ENCODE data around the gene WDFY4. TPM values are rescaled to one million over a fixed set of nuclear protein-coding genes. Genes with fewer than 3 reads are reported as not detected.

WDFY4 gene
- total RNA-seq, 1 experiment from 2014 or later: 0.22 TPM

DNA sequence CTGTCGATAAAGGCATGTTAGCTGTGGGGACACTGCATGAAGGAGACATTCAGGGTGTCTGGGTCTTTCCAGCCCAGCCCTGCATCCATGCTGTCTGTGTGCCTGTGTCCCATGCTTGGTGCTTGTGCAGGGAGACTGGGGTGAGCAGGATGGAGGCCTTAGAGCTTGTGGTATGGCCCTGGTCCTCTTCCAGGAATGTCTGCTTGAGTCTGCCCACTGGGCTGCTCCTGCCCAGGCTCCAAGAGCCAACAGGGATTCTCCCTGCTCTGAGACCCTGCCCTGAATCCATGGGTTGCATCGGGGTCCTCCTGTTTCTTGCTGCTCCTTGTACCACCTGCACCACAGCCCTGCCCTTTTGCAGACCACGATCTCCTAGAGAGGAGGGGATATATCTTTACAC lies 48.4 kb upstream of the WDFY4 start:
- ATAC-seq: no peak
- H3K9ac ChIP-seq (ENCODE audit: low read length): no peak overlapping the region
- H3K27ac ChIP-seq (ENCODE audit: low read depth, low read length): no peak overlapping the region
- no peak overlapping the region for H3K4me2 ChIP-seq (ENCODE audit: low read length)
- no peak for DNase-seq (ENCODE audit: low read depth, low spot score)
- ChIA-PET CTCF (interaction anchor here (1.5 kb wide), 1 partner anchor 19 kb away, joined by 5 read pairs; no protein-coding TSS in a partner anchor), POLR2A (no interaction called here), RAD21 (ENCODE audit: low non-redundant PET in 1 of 2, low total read pairs in 2 of 2, uncharacterized antibody in 2 of 2, unreplicated experiment in 2 of 2) (no interaction called here)
- H3K4me1 ChIP-seq (ENCODE audit: control insufficient read depth in 1 of 2, insufficient read depth in 2 of 2, low read length in 2 of 2): no peaks in the 10 kb centered on the region
- no TSS peak for BruUV-seq (replicated peaks)
- H3K9me2 ChIP-seq (ENCODE audit: insufficient read depth): no peaks in the 10 kb centered on the region
- H3K9me3 ChIP-seq (ENCODE audit: control insufficient read depth in 1 of 2, insufficient read depth in 1 of 2, low read depth in 1 of 2, low read length in 2 of 2): 0 out of 4 replicates have a peak, but pooled peaks cover 0 to 6% of the 10 kb centered on the region in 2 experiments
- no peaks in the 10 kb centered on the region for H3K79me2 ChIP-seq (ENCODE audit: insufficient read depth, low read length)
- H2AFZ ChIP-seq (ENCODE audit: low read depth, low read length, poor library complexity, severe bottlenecking): no peak overlapping the region
- no peaks in the 10 kb centered on the region for H3K27me3 ChIP-seq (ENCODE audit: insufficient read depth, low read length)
- H3K36me3 ChIP-seq (ENCODE audit: control insufficient read depth in 1 of 2, insufficient read depth in 2 of 2, low read length in 2 of 2): no peaks in the 10 kb centered on the region
- intact Hi-C loops (cut with micrococcal nuclease): no loop called here
- no peak overlapping the region for H3K4me3 ChIP-seq (replicated peaks in 1 of 2; ENCODE audit: low read depth in 1 of 2, low read length in 2 of 2)
- TF ChIP-seq, protein P1, sequence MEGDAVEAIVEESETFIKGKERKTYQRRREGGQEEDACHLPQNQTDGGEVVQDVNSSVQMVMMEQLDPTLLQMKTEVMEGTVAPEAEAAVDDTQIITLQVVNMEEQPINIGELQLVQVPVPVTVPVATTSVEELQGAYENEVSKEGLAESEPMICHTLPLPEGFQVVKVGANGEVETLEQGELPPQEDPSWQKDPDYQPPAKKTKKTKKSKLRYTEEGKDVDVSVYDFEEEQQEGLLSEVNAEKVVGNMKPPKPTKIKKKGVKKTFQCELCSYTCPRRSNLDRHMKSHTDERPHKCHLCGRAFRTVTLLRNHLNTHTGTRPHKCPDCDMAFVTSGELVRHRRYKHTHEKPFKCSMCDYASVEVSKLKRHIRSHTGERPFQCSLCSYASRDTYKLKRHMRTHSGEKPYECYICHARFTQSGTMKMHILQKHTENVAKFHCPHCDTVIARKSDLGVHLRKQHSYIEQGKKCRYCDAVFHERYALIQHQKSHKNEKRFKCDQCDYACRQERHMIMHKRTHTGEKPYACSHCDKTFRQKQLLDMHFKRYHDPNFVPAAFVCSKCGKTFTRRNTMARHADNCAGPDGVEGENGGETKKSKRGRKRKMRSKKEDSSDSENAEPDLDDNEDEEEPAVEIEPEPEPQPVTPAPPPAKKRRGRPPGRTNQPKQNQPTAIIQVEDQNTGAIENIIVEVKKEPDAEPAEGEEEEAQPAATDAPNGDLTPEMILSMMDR (IDR thresholded peaks at IDR 0.05 in 2 of 3, conservative IDR thresholded peaks at IDR 0.05 in 1 of 3; ENCODE audit: borderline replicate concordance in 1 of 3, insufficient read depth in 1 of 3, low read depth in 2 of 3, low read length in 2 of 3): no peak
- TF ChIP-seq SP1 (IDR thresholded peaks at IDR 0.05; ENCODE audit: low read depth): no peak
- TF ChIP-seq EZH2 (IDR thresholded peaks at IDR 0.05): no peak
- TF ChIP-seq YY1 (IDR thresholded peaks at IDR 0.05; ENCODE audit: extremely low read depth, insufficient replicate concordance, low read depth, low read length): no peak
- TF ChIP-seq JUND (IDR thresholded peaks at IDR 0.05): no peak
- TF ChIP-seq TCF7L2 (IDR thresholded peaks at IDR 0.05; ENCODE audit: borderline replicate concordance, extremely low read depth, insufficient read depth, insufficient read length): no peak
- TF ChIP-seq RAD21 (IDR thresholded peaks at IDR 0.05; ENCODE audit: low read depth): no peak
- TF ChIP-seq, protein P2, sequence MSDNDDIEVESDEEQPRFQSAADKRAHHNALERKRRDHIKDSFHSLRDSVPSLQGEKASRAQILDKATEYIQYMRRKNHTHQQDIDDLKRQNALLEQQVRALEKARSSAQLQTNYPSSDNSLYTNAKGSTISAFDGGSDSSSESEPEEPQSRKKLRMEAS (IDR thresholded peaks at IDR 0.05): no peak
- TF ChIP-seq, protein P3, sequence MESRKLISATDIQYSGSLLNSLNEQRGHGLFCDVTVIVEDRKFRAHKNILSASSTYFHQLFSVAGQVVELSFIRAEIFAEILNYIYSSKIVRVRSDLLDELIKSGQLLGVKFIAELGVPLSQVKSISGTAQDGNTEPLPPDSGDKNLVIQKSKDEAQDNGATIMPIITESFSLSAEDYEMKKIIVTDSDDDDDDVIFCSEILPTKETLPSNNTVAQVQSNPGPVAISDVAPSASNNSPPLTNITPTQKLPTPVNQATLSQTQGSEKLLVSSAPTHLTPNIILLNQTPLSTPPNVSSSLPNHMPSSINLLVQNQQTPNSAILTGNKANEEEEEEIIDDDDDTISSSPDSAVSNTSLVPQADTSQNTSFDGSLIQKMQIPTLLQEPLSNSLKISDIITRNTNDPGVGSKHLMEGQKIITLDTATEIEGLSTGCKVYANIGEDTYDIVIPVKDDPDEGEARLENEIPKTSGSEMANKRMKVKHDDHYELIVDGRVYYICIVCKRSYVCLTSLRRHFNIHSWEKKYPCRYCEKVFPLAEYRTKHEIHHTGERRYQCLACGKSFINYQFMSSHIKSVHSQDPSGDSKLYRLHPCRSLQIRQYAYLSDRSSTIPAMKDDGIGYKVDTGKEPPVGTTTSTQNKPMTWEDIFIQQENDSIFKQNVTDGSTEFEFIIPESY (IDR thresholded peaks at IDR 0.05; ENCODE audit: extremely low read depth, insufficient replicate concordance, low read length): no peak
- TF ChIP-seq EGR1 (IDR thresholded peaks at IDR 0.05; ENCODE audit: low read depth): no peak
- TF ChIP-seq ZFX (IDR thresholded peaks at IDR 0.05): no peak
- TF ChIP-seq CEBPB (IDR thresholded peaks at IDR 0.05; ENCODE audit: low read depth): no peak
- TF ChIP-seq, protein P4, sequence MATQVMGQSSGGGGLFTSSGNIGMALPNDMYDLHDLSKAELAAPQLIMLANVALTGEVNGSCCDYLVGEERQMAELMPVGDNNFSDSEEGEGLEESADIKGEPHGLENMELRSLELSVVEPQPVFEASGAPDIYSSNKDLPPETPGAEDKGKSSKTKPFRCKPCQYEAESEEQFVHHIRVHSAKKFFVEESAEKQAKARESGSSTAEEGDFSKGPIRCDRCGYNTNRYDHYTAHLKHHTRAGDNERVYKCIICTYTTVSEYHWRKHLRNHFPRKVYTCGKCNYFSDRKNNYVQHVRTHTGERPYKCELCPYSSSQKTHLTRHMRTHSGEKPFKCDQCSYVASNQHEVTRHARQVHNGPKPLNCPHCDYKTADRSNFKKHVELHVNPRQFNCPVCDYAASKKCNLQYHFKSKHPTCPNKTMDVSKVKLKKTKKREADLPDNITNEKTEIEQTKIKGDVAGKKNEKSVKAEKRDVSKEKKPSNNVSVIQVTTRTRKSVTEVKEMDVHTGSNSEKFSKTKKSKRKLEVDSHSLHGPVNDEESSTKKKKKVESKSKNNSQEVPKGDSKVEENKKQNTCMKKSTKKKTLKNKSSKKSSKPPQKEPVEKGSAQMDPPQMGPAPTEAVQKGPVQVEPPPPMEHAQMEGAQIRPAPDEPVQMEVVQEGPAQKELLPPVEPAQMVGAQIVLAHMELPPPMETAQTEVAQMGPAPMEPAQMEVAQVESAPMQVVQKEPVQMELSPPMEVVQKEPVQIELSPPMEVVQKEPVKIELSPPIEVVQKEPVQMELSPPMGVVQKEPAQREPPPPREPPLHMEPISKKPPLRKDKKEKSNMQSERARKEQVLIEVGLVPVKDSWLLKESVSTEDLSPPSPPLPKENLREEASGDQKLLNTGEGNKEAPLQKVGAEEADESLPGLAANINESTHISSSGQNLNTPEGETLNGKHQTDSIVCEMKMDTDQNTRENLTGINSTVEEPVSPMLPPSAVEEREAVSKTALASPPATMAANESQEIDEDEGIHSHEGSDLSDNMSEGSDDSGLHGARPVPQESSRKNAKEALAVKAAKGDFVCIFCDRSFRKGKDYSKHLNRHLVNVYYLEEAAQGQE (IDR thresholded peaks at IDR 0.05; ENCODE audit: low read depth): no peak
- no peak for TF ChIP-seq POLR2A (IDR thresholded peaks at IDR 0.05; ENCODE audit: borderline replicate concordance, extremely low read depth, insufficient read depth, insufficient read length)
- no peak for TF ChIP-seq POLR2AphosphoS5 (IDR thresholded peaks at IDR 0.05; ENCODE audit: low read depth, low read length)
- no peak for TF ChIP-seq SIN3A (IDR thresholded peaks at IDR 0.05; ENCODE audit: low read depth)
- no peaks in the 10 kb centered on the region for H4K20me1 ChIP-seq (ENCODE audit: insufficient read depth)
